ENCODE measurements around the gene IL4. TPM values are rescaled to one million over a fixed set of nuclear protein-coding genes. Genes with fewer than 3 reads are reported as not detected.

IL4 gene
- total and polyA plus RNA-seq, 9 of the 15 experiments (the other 6 are each of a cell fraction or from before 2014, with no cell fraction given): 0.22 to 0.62 TPM; not detected in 7

DNA sequence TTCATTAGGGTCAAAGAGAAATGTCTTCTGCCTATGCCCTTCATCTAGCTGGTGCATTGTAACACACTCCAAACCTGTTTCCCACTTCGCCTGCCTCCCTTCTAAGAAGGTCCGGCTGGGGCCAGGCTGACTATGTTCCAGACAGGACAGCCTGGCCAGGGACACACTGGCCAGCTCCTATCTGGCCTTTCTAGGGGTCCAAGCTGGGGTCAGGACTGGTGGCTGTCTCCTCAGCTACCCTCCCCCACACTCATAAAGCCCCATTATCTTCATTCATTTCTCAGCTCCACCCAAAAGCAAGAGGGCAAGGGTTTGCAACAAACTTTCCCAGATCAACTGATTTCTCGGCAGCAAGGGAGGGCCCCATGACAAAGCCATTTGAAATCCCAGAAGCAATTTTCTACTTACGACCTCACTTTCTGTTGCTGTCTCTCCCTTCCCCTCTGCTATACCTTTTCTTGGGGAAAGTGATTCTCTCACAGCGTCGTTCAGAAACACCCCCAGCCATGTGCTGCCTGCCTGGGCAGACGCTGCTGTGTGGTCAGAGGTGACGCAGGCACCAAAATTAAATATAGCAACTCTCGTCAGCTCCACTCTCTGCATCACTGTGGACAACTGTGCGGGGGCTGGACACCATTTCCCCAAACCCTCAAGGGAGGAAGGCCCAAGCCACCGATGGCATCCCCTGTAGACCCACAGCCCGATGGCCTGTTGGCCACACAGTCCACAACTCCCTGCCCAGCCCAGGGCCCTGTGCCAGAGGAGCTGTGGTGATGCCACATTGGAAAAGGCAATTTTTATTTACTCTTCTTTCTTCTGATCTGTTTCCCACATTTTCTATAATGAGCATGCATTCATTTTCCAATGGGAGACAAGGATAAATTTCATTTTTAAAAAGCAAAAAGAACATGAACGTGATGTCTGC, 9.8 kb upstream of the IL4 start (continued):
- peak; percentile 89; the same call in 1 of the 2 replicates for TF ChIP-seq ZNF584 (CRISPR knock-in tag; IDR thresholded peaks at IDR 0.05; ENCODE audit: low read depth)
- no peak for TF ChIP-seq CCAR2 (IDR thresholded peaks at IDR 0.05; ENCODE audit: low read depth, low read length)
- TF ChIP-seq, protein P1, sequence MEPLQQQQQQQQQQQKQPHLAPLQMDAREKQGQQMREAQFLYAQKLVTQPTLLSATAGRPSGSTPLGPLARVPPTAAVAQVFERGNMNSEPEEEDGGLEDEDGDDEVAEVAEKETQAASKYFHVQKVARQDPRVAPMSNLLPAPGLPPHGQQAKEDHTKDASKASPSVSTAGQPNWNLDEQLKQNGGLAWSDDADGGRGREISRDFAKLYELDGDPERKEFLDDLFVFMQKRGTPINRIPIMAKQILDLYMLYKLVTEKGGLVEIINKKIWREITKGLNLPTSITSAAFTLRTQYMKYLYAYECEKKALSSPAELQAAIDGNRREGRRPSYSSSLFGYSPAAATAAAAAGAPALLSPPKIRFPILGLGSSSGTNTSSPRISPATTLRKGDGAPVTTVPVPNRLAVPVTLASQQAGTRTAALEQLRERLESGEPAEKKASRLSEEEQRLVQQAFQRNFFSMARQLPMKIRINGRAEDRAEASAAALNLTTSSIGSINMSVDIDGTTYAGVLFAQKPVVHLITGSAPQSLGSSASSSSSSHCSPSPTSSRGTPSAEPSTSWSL (CRISPR knock-in tag; IDR thresholded peaks at IDR 0.05; ENCODE audit: borderline replicate concordance): peak; percentile 84; the same call in 1 of the 2 replicates
- TF ChIP-seq, protein P2, sequence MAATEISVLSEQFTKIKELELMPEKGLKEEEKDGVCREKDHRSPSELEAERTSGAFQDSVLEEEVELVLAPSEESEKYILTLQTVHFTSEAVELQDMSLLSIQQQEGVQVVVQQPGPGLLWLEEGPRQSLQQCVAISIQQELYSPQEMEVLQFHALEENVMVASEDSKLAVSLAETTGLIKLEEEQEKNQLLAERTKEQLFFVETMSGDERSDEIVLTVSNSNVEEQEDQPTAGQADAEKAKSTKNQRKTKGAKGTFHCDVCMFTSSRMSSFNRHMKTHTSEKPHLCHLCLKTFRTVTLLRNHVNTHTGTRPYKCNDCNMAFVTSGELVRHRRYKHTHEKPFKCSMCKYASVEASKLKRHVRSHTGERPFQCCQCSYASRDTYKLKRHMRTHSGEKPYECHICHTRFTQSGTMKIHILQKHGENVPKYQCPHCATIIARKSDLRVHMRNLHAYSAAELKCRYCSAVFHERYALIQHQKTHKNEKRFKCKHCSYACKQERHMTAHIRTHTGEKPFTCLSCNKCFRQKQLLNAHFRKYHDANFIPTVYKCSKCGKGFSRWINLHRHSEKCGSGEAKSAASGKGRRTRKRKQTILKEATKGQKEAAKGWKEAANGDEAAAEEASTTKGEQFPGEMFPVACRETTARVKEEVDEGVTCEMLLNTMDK (IDR thresholded peaks at IDR 0.05; ENCODE audit: borderline replicate concordance, insufficient read depth, low read depth, low read length, poor library complexity, severe bottlenecking): no peak
- TF ChIP-seq, protein P3, sequence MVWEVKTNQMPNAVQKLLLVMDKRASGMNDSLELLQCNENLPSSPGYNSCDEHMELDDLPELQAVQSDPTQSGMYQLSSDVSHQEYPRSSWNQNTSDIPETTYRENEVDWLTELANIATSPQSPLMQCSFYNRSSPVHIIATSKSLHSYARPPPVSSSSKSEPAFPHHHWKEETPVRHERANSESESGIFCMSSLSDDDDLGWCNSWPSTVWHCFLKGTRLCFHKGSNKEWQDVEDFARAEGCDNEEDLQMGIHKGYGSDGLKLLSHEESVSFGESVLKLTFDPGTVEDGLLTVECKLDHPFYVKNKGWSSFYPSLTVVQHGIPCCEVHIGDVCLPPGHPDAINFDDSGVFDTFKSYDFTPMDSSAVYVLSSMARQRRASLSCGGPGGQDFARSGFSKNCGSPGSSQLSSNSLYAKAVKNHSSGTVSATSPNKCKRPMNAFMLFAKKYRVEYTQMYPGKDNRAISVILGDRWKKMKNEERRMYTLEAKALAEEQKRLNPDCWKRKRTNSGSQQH (CRISPR knock-in tag; IDR thresholded peaks at IDR 0.05): 0 out of 2 replicates have a peak, but pooled peaks have one; percentile 41
- no peak for TF ChIP-seq ZNF184 (CRISPR knock-in tag; IDR thresholded peaks at IDR 0.05)
- TF ChIP-seq POLR2AphosphoS2 (IDR thresholded peaks at IDR 0.05; ENCODE audit: low read length): no peak
- TF ChIP-seq NR2C1 (IDR thresholded peaks at IDR 0.05): peak; percentile 9; the same call in 1 of the 2 replicates
- peak; percentile 62; the same call in 1 of the 2 replicates for TF ChIP-seq NR2C1 (tag; IDR thresholded peaks at IDR 0.05)
- TF ChIP-seq, protein P4, sequence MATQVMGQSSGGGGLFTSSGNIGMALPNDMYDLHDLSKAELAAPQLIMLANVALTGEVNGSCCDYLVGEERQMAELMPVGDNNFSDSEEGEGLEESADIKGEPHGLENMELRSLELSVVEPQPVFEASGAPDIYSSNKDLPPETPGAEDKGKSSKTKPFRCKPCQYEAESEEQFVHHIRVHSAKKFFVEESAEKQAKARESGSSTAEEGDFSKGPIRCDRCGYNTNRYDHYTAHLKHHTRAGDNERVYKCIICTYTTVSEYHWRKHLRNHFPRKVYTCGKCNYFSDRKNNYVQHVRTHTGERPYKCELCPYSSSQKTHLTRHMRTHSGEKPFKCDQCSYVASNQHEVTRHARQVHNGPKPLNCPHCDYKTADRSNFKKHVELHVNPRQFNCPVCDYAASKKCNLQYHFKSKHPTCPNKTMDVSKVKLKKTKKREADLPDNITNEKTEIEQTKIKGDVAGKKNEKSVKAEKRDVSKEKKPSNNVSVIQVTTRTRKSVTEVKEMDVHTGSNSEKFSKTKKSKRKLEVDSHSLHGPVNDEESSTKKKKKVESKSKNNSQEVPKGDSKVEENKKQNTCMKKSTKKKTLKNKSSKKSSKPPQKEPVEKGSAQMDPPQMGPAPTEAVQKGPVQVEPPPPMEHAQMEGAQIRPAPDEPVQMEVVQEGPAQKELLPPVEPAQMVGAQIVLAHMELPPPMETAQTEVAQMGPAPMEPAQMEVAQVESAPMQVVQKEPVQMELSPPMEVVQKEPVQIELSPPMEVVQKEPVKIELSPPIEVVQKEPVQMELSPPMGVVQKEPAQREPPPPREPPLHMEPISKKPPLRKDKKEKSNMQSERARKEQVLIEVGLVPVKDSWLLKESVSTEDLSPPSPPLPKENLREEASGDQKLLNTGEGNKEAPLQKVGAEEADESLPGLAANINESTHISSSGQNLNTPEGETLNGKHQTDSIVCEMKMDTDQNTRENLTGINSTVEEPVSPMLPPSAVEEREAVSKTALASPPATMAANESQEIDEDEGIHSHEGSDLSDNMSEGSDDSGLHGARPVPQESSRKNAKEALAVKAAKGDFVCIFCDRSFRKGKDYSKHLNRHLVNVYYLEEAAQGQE (IDR thresholded peaks at IDR 0.05; ENCODE audit: borderline replicate concordance): peak; percentile 9; the same call in 1 of the 2 replicates
- TF ChIP-seq, protein P4 (CRISPR knock-in tag; IDR thresholded peaks at IDR 0.05; ENCODE audit: low read depth): no peak
- no peak for TF ChIP-seq ZNF764 (CRISPR knock-in tag; IDR thresholded peaks at IDR 0.05; ENCODE audit: low read depth)

All from K562 (cell line).